Epithelial cell of alveolus of lung (primary cell): ENCODE results near the gene COX8A. TPM values are rescaled to one million over a fixed set of nuclear protein-coding genes. Genes with fewer than 3 reads are reported as not detected.

Source experiments
- total RNA-seq: library from RNA; depleted of rRNA; stranded (reverse); fragments of >200 nt; gene quantifications from 2 replicates; pipeline ENCODE4 v1.2.1, GENCODE V29; 2015

COX8A gene, protein sequence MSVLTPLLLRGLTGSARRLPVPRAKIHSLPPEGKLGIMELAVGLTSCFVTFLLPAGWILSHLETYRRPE
- 346 and 593 TPM in 2 replicates for total RNA-seq

DNA sequence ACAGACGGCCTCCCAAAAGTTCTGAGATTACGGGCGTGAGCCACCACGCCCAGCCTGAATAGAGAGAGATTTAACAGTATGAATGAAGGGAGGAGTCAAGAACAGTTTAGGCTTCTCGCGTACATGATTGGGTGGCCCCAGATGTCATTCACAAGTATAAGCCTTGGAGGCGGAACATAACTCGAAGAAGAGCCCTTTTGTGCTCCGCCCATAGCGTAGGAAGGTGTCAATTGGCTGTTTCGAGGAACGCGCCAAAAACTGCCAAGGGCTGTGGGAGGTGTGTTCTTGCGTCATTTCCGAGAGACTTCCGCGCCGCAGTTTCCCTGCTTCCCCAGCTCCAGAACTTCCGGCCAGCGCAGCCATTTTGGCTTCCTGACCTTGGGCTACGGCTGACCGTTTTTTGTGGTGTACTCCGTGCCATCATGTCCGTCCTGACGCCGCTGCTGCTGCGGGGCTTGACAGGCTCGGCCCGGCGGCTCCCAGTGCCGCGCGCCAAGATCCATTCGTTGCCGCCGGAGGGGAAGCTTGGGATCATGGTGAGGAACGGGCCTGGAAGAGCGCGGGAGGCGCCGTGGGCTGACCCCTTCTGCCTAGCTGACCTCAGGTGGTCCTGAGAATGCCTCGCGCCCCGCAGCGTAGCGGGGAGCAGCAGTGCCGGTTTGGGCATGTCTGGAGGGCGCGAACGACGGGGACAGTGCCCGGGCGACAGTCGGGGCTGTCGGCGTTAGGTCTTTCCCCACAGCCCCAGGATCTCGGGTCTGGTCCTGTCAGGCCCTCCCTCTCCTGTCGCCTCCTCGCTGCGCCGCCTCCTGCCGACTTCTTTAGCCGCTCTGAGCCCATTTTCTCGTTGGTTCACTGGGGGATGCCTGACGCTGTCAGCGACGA is at the start of gene COX8A:
TSS of gene COX8A (plus strand) at position 362 of the 885 bp plus-strand sequence. CDS start at position 423, 61 bp downstream.

DNA sequence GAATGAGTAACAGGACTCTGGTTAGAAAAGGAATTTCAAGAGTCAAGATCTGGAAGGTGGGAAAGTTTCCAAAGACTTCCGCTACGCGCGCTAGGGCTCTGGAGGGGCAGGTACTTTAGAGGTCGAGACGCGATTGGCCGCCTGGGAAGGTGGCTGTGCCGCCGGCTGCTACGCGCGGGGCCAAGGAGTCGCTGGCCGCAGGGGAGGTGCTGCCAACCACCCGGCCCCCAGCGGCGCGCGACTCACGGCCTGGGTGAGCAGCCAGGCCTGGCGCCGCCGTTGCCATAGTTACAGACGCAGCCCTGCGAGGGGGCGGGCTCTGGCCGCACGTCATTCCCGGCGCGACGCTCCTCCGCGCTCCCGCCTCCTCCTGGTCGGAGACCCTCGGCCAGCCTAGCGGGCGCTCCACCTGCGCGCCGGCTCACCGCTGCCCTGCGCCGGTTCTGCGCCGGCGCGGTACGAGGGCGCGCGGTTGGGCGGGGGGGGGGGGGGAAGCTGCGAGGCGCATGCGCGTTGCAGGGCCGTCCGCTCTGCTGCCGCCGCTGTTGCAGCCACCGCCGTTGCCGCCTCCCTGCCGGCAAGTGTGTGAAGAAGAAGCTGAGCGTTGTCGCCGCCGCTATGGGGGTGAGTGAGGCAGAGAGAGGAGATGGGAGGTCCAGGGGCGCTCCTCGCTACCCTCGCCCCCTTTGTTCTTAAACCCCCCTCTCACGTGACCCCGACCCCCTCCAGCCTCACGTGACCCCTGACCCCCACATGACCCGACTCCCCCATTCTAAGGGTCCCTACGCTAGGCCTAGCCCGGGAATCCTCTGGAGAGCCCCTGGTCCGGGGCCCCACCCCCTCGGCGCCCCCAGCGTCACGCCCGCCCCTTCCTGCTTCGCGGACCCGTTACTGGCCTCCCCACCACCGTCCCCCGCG is 35.7 kb upstream of the COX8A start, which contains the start of gene NAA40:
TSS of gene NAA40 (plus strand) at position 524 of the 918 bp plus-strand sequence. CDS start at position 619, 95 bp downstream.

DNA sequence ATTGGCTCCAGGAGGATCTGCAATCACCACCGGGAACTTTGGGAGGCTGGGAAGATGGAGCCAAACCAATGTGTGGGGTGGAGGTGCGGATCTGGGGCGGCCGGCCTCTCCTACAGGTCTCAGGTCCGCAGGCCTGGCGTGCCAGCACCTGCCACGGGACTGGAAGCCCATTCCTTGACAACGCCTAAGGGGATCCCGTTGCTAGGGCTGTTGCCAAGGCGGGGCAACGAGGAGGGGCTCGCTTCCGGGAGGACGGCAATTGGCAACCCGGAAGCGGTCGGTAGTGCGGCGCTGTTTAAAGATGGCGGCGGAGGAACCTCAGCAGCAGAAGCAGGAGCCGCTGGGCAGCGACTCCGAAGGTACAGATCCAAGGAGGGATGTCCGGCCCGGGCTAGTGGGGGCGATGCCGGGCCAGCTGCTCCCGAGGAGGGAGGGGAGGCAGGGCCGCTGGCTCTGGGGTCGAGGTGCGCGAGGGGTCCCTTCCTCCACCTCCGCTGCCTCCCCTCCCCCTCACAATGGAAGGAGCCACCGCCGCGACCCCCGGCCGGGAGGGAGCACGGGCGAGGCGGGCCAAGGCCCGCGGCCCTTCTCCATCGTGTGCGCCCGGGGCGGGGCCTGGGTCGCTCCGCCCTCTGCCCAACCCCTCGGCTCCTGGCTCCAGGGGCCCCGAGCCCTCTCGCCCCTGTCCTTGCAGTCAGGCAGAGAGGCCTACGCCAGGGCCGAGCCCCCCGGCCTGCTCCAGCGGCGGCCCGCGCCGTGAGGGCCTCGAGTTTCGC is 11.9 kb downstream of the COX8A start, which contains the start of gene OTUB1:
TSS of gene OTUB1 (plus strand) at position 283 of the 776 bp plus-strand sequence. CDS start at position 302, 19 bp downstream.

Other genes with a start within 250 kb of the COX8A start
- 8.8 and 44.0 TPM in 2 replicates for gene ZFTA, start 205.8 kb upstream of the COX8A start, total RNA-seq
- gene SPINDOC, start 161.2 kb upstream of the COX8A start, total RNA-seq, result 24.4 and 31.0 TPM in 2 replicates
- gene MARK2, start 135.5 kb upstream of the COX8A start, total RNA-seq, result 15.4 and 16.0 TPM in 2 replicates
- gene RCOR2, start 57.5 kb upstream of the COX8A start, total RNA-seq, result 6.9 and 10.9 TPM in 2 replicates
- gene NAA40, start 35.6 kb upstream of the COX8A start, total RNA-seq, result 7.0 and 12.5 TPM in 2 replicates
- 111 and 141 TPM in 2 replicates for gene OTUB1, start 11.8 kb downstream of the COX8A start, total RNA-seq
- gene FLRT1, start 61.3 kb downstream of the COX8A start, total RNA-seq, result 0.26 and 0.56 TPM in 2 replicates
- 18.4 and 41.7 TPM in 2 replicates for gene MACROD1, start 191.5 kb downstream of the COX8A start, total RNA-seq
- gene STIP1, start 211.6 kb downstream of the COX8A start, total RNA-seq, result 138 and 185 TPM in 2 replicates
- 3.6 and 8.5 TPM in 2 replicates for gene FERMT3, start 232.1 kb downstream of the COX8A start, total RNA-seq